Mucosa of gallbladder (tissue), 1 donor: ENCODE measurements around the gene GIGYF1. TPM values are rescaled to one million over a fixed set of nuclear protein-coding genes. Genes with fewer than 3 reads are reported as not detected.
"Not testable (repeated sequence)": the region's sequence is repeated elsewhere in the genome, so short reads cannot be mapped to it uniquely, and the experiment has no call there.

Experiments
- DNase-seq: peaks from one replicate; pipeline ENCODE4 v3.0.0-alpha.2; 2020; ENCODE audit warnings: low spot score
- total RNA-seq: library from RNA; stranded (reverse); gene quantifications from one replicate; pipeline ENCODE4 v1.2.1, GENCODE V29; 2021
- donor health status: DM: no; HTN: no; CAD: no.

Gene GIGYF1
- total RNA-seq, 1 donor from 2014 or later = 56.2 TPM

- DNase-seq = peak; percentile 99
These were observed 20.6 kb downstream of the GIGYF1 start, which contains the start of gene GNB2 for GRCh38 chr7:100673302-100673941. Gene GNB2 (plus strand): TSS chr7:100673740. CDS start chr7:100676266, 2,526 bp downstream.

- DNase-seq = no peak
These were observed 22.4 kb downstream of the GIGYF1 start for GRCh38 chr7:100671353-100672327.

DNA sequence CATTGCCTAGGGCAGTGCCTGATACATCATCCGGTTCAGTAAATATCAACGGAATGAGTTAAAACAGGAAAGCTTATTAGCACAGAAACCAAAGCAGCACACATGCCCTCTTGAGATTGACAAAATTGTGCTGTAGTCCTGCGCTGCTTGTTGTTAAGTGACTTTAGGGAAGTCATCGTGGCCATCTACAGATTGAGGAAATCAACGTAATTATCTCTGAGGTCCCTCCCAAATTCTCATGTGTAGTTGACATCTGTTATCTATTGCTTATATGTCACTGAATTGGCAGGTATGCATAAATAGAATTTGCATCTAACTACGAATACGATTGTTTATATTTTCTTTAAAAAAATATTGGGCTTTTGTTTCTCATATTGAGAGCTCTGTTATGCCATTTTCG is 24.0 kb downstream of the GIGYF1 start:
- no peak for DNase-seq

DNA sequence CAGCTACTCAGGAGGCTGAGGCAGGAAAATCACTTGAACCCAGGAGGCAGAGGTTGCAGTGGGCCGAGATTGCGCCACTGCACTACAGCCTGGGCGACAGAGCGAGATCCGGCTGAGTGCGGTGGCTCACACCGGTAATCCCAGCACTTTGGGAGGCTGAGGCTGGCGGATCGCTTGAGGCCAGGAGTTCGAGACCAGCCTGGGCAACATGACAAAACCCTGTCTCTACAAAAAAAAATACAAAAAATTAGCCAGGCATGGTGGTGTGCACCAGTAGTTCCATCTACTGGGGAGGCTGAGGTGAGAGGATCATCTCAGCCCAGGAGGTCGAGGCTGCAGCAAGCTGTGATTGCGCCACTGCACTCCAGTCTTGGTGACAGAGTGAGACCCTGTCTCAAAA is 24.9 kb downstream of the GIGYF1 start:
- not testable (repeated sequence) for DNase-seq

DNA sequence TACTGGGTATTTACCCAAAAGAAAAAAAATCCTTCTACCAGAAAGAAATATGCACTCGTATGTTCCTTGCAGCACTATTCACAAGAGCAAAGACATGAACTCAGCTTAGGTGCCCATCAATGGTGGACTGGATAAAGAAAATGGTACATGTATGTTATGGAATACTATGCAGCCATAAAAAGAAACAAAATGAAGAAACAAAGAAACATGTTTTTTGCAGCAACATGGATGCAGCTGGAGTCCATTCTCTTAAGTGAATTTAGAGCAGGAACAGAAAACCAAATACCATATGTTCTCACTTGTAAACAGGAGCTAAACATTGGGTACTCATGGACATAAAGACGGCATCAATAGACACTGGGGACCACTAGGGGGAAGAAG is 26.0 kb downstream of the GIGYF1 start:
- no peak for DNase-seq

DNA sequence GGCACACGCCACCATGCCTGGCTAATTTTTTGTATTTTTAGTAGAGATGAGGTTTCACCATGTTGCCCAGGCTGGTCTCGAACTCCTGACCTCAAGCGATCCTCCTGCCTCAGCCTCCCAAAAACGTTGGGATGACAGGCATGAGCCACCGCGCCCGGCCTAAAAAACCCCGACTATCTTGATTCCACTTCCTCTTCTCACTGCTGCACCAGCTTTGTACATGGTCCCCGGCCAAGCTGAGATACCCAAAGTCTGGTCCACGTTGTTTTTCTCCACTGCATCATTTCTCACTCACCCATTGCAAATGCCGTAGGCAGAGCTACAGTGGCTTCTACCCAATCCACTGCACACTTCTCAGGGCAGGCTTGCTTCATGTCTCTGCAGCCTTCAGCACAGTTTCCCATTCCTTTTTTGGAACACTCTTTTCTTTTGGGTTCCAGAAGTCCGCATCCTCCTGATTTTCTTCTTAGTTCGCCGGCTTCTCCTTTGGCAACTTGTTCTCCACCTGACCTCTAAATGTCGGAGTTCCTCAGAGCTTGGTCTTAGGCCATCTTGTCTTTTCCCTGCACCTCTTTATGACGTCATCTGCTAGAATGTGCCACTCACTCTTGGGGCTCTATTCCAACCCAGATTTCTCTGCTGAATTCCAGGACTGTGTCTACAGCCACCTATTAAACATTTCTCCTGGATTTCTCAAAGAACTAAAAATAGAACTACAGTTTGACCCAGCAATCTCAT is 26.6 kb downstream of the GIGYF1 start:
- no peak for DNase-seq

DNA sequence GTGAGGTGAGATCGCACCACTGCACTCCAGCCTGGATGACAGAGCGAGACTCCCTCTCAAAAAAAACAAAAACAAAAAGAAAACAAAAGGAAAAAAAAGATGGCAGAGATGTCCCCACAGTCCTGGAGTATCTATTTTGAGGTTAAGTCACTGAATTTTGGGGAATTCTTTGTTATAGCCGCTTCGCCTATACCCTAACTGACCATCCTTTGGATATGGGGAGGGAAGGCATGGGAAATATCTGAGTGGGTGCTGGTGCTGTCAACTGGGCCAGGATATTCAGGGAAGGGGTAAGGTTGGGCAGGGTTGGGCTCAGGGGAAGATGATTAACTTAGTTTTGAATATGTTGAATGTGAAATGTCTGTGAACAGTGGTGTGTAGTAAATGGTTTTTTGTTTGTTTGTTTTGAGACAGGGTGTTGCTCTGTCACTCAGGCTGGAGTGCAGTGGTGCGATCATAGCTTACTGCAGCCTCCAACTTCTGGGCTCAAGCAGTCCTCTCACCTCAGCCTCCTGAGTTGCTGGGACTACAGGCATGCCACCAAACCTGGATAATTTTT is 28.8 kb downstream of the GIGYF1 start:
- no peak for DNase-seq

- not testable (repeated sequence) for DNase-seq
These were observed 31.8 kb downstream of the GIGYF1 start for GRCh38 chr7:100662194-100662776.

GRCh38 chr7:100655908-100656674 is 38.0 kb downstream of the GIGYF1 start, which contains the start of gene ACTL6B:
Gene ACTL6B (minus strand): TSS chr7:100656448. CDS start chr7:100656354, 94 bp downstream.
- DNase-seq = peak; percentile 59

DNA sequence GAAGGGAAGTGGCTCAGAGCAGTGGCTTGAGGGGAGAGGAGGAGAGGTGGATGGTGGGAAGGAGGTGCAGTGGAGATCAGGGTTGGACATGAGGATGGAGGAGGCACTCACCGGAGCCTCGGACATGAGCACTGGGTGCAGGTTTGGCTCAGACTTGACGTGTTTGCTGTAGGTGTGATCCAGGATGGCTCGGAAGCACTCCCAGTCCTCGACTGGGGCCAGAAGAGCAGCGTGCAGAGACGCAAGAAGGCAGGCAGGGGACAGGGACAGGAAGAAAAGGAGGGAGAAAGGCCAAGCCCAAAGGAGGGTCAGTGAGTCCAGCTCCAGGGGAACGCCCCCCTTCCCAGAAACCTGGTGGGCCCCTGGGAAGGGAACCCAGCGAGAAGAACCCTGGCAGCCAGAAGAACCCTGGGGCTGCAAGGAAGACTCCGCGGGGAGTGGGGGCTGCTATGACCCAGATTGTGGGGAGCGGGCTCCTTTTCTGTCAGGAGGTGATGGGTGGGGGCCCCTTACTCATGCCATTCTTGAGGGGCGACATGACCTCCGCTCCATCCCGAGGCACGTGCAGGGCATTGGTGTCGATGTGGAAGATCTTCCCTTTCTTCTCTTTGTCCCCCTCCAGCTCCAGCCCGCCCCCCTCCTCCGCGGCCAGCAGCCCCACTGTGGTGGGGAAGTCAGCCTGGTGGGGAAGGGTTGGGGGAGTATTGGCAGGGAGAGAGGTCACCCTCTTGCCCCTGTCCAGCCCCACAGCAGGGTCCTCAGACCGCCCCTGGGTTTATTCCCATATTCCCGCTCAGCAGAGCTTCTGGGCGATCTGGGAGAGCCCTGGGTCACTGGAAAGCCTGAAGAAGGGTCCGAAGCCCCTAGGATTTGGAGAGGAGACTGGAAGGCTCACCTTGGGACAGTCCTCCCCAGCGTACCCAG is 38.9 kb downstream of the GIGYF1 start:
- DNase-seq = no peak

GRCh38 chr7:100649826-100650565 is 44.1 kb downstream of the GIGYF1 start:
- DNase-seq = no peak

GRCh38 chr7:100642534-100642907 is 51.5 kb downstream of the GIGYF1 start:
- DNase-seq = no peak

GRCh38 chr7:100641860-100642533 is 52.1 kb downstream of the GIGYF1 start:
- DNase-seq = no peak

DNA sequence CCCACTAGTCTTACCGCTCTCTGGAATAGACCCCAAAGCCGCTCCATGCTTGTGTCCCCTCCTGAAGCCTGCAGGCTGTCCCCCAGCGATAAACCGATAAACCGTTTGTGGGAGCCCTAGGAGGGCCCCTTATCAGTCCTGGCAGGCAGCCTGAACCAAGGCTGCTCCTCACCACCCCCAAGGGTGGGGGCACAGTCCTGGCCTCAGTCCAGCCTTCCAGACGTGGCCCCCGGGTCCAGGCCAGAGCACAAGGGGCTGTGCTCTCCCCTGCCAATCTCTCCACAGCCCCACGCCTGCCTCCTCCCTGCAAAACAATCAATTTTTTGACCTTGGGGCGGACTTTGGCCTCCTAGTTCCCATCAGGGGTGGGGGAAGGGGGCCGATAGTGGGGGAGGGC is 52.6 kb downstream of the GIGYF1 start, which contains the start of gene TFR2:
TFR2 (minus strand) TSS at position 90 of the 397 bp plus-strand sequence; CDS start at position 47, 43 bp downstream.
- peak; percentile 25 for DNase-seq

DNA sequence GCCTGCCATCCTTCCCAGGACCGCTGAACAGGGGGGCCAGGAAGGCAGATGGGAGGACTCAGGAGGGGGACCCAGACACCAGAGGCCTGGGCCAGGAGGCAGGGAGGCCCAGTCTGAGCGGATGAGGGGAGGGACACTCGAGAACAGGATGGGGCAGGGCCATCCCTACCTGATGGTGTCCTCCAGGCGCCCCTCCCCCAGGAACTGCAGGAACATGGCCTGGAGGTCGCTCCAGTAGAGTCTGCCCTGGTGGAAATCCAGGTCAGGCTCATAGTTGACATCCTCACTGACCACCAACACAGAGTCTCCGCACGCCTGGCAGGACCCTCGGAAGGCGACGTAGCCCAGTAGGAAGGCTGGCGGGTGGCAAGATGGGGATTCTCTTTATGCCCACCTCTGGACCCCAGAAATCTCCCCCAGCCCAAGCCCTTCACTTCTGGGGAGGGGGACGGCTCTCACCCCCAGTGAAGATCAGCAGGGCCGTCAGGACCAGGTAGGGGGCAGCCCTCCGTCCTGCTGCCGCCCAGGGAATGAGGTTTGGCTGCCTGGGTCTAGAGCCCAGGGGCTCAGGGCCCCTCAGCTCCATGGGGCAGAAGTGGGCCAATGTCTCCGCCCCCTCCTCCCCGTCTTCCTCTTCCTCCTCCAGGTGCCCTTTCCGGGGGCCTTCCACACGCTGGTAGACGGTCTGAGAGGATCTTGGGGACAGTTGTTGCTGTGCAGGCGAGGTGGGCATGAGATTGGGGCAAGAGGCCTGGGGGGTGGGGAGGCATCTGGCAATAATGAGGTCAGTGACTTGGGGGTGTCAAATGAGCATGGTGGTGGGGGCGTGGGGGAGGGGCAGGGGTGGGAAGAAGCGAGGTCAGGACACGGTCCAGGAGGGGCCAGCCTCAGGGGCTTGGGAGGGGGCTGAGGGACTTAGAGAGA is 53.3 kb downstream of the GIGYF1 start:
- DNase-seq = no peak

DNA sequence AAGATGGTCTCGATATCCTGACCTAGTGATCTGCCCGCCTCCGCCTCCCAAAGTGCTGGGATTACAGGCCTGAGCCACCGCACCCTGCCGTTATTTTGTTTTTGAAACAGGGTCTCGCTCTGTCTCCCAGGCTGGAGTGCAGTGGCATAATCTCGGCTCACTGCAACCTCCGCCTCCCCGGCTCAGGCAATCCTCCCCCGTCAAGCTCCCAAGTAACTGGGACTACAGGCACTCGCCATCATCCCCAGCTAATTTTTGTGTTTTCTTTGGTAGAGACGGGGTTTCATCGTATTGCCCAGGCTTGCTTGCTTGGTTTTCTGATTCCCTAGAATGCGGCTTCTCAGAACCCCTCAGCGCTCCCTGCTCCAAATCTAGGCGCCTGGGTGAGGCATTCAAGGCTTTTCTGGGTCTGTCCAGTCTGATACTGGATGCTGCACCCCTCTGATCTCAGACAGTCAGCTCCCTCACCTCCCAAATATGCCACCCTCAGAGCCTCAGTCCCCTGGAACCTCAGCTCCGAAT is 54.0 kb downstream of the GIGYF1 start:
- DNase-seq = no peak
